Kidney capillary endothelial cell (primary cell): ENCODE data around the gene CCDC12.
"Not testable (repeated sequence)": the region's sequence is repeated elsewhere in the genome, so short reads cannot be mapped to it uniquely, and the experiment has no call there.

Experiments used
- DNase-seq: peaks from one replicate; pipeline ENCODE4 v3.0.0-alpha.2; 2018; ENCODE audit warnings: low spot score

CCDC12 gene

DNA sequence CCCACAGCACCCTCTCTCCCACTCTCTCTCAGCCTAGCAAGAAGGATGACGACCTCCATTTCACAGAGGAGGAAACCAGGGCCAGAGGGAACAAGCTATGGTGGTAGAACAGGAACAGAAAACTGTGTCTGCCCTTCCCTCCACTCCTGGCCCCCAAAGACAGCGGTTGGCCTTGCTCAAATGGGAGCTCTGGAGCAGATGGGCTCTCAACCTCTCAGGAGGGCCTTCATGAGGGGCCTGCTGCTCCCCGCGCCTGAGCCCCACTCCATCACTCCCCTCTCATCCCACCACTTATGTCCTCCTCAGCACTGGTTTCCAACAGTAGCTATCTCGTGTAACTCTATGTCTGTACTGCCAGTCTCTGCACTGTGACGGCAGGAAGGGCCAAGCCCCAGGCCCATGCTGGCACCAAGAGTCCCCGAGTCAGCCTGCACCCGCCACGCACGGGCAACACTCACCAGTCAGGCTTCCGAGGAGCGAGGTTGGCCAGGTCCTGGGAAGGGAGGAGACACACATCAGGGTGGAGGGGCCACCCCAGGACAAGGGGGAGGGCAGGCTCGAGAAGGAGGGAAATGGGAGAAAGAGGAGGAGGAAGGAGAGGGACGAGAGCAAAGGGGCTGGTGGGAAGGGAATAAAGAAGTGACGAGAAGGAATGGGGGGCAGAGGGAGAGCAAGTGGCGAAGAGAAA, 53.5 kb downstream of the CCDC12 start:
- DNase-seq, result no peak

- DNase-seq, result no peak
Measured at GRCh38 chr3:46922426-46922825, 54.1 kb downstream of the CCDC12 start.

DNA sequence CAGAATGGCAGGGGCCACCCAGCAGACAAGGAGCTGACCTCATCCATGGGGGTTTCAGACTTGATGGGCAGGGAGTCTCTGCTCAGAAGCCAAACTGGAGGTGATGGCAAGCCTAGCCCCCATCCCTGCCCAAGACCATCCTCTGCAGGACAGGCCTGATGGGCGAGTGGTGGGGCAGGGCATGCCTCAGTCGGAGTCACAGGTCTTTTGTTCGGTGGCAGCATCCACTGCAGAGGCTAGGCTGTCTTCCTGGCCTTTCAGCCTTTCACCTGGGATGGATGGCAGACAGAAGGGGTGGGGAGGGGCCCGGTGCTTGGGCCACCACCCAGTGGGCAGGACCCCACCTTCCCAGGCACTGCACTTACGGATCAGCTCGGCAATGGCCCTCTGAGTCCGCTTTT, 54.7 kb downstream of the CCDC12 start:
- DNase-seq, result no peak

DNA sequence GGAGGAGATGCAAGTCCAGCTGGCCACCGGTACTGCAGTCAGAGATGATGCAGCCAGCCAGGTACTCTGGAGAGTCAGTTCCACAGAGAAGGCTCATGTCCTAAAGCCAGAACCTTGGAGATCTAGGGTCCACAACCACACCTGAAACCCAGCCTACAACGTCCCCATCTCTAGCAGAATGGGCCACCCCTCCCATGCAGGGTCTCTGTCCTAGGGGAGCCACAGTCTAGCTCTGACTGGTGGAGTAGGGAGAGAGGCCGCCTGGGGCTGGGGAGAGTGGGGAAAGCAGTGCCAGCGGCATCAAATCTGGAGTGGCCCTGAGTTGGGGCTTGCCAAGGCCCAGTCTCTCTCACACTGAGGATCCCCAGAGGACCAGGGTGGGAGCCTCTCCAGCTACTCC, 55.5 kb downstream of the CCDC12 start:
- no peak for DNase-seq

DNA sequence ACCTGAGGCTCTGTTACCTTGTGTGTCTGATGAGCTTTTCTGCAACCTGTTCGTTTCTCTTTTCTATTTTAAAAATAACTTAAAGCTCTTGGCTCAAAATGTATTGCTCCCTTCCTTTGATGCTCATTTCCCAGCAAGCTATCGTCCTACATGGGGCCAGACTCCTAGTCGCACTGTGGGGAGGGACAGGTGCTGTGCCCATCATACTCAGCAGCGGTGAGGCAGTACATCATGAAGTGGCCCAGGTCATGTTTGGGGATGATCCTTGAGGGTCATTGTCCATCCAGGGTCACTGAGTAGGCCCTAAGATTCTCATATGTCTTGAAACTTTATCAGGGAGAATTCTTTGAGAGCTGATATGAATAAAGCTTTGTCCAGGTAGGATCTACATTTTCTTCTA, 57.9 kb downstream of the CCDC12 start:
- no peak for DNase-seq

- no peak for DNase-seq
Measured at GRCh38 chr3:46918202-46918601, 58.3 kb downstream of the CCDC12 start.

DNA sequence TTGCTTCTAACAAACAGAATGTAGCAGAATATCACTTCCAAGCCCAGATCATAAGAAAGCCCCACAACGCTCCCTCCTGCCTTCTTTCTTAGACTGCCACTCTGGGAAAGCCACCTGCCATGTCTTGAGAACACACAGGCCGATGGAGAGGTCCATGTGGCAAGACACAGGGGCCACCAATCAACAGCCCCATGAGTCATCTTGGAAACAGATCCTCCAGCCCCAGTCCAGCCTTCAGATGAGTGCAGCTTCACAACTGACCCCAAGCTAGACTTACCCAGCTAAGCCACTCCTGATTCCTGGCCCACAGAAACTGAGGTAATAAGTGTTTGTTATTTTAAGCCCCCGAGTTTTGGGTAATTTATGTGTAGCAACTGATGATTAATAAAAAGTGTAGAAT, 59.3 kb downstream of the CCDC12 start:
- DNase-seq, result no peak

DNA sequence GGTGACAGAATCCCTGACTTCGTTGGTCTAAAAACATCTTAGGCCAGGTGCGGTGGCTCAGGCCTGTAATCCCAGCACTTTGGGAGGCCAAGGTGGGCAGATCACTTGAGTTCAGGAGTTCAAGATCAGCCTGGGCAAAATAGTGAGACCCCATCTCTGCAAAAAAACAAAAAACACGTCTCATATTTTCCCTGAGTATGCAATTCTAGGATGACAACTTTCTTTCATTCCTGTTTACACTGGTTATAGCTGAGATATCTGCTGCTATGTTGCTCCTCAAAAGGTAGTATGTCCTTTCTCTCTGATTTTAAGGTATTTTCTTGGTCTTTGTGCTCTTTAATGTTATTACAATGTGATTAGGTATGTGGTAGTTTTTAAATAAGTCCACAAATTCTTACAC, 59.7 kb downstream of the CCDC12 start:
- no peak for DNase-seq

DNA sequence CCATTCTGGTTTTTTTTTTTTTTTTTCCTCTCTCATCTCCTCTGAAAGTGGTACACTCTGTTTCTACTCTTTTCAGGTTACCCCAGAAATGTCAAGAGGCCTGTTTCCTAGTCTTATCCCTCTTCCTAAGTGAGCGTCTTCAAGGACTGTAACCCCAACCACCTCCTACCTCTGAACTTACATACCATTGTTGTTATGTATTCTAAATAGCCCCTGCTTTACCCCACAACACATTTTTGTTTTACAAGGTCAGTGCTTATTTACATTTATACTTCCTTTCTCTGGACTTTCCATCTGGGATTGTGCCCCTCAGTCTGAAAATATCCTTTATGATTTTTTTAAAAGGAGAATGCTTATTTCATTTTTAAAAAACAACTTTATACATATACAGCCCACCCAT, 60.3 kb downstream of the CCDC12 start:
- DNase-seq, result no peak

GRCh38 chr3:46915297-46915822, 61.2 kb downstream of the CCDC12 start:
- no peak for DNase-seq

DNA sequence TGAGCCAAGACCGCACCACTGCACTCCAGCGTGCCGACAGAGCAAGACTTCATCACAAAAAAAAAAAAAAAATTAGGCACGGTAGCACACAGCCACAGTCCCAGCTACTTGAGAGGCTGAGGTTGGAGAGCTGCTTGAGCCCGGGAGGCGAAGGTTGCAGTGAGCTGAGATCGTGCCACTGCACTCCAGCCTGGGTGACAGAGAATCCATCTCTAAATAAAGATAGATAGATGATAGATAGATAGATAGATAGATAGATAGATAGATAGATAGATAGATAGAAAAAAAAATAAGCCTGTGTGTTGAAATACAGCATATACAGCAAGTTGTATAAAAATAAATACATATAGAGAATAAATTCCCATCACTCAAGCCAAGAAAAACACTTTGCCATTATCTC, 61.7 kb downstream of the CCDC12 start:
- DNase-seq, result no peak

GRCh38 chr3:46913644-46914043, 62.9 kb downstream of the CCDC12 start:
- peak; percentile 89 for DNase-seq

DNA sequence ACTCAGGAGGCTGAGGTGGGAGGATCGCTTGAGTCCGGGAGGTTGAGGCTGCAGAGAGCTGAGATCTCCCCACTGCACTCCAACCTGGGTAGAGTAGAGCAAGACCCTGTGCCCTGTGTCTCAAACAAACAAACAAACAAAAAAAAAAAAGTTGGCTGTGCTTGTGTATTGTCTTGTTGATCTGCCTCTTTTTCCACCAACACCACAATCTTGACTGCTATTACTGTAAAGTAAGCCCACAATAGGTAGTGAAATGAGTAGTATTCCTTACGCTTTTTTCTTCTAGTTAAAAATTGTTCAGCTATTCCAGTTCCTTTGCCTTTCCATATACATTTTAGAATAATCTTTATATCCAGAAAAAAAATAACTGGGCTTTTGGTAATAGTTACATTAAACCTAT, 63.6 kb downstream of the CCDC12 start:
- no peak for DNase-seq

DNA sequence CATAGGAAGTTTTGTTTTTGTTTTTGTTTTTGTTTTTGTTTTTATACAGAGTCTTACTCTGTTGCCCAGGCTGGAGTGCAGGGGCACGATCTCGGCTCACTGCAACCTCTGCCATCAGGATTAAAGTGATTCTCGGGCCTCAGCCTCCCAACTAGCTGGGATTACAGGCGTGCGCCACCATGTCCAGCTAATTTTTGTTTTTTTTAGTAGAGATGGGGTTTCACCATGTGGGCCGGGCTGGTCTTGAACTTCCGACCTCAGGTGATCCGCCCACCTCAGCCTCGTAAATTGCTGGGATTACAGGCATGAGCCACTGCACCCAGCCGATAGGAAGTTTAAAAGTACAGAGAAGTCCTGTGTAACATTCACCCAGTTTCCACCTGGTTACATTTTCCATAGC, 65.6 kb downstream of the CCDC12 start:
- DNase-seq, result not testable (repeated sequence)

GRCh38 chr3:46910166-46910760, 66.3 kb downstream of the CCDC12 start:
- DNase-seq, result no peak

GRCh38 chr3:46909535-46910161, 66.9 kb downstream of the CCDC12 start:
- peak; percentile 79 for DNase-seq

- no peak for DNase-seq
Measured at GRCh38 chr3:46908986-46909534, 67.5 kb downstream of the CCDC12 start.

- DNase-seq, result no peak
Measured at GRCh38 chr3:46908294-46908985, 68.1 kb downstream of the CCDC12 start.

GRCh38 chr3:46907960-46908293, 68.6 kb downstream of the CCDC12 start:
- DNase-seq, result no peak

DNA sequence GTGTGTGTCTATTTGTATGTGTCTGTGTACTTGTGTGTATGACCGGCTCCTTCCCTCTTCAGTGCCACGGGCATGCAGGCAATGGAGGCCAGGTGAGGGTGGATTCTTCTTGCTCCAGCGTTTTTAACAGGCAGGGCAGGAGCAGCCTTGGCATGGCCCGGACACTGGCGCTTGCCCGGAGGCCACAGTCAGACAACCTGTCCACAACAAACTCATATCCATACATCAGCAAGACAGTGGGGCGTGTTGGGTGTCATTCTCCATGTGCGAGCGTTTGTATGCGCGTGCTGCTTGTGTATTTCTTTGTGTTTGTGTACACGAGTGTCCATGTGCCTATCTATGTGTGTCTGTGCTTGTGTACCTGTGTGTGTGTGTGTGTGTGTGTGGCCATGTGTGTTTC, 69.3 kb downstream of the CCDC12 start:
- no peak for DNase-seq

GRCh38 chr3:46906471-46907058, 70.0 kb downstream of the CCDC12 start:
- DNase-seq, result no peak
